Measurements from ENCODE around the gene TMOD3. TPM values are rescaled to one million over a fixed set of nuclear protein-coding genes. Genes with fewer than 3 reads are reported as not detected.

TMOD3 gene
- total and polyA plus RNA-seq, 2 of the 4 experiments (the other 2 are of a cell fraction), result 10.7 to 22.0 TPM

GRCh38 chr15:51863131-51863530, 33.7 kb downstream of the TMOD3 start:
- Histone ChIP-seq H3K23ac (ENCODE audit: low read depth, low read length) (no peak overlapping the region), H3K27ac (ENCODE audit: insufficient read depth, low read length) (no peak overlapping the region), H2AFZ (replicated peaks; ENCODE audit: low read length, poor library complexity) (no peak overlapping the region), H2BK120ac (ENCODE audit: low read depth, low read length) (no peak overlapping the region), H3K79me1 (ENCODE audit: low read depth in 1 of 2, low read length in 2 of 2) (peaks cover 69 to 89% of the 10 kb centered on the region in 2 experiments), H3K18ac (ENCODE audit: low read depth, low read length) (no peak overlapping the region), H3K27me3 (ENCODE audit: control insufficient read depth, insufficient read depth, low read length) (no peaks in the 10 kb centered on the region), H3K56ac (ENCODE audit: extremely low read depth, insufficient read depth, low read length) (no peak overlapping the region), H2AK5ac (ENCODE audit: low read depth, low read length) (no peak overlapping the region), H3K36me3 (ENCODE audit: control insufficient read depth, insufficient read depth, low read length) (peaks cover 9% of the 10 kb centered on the region), H2BK5ac (ENCODE audit: low read depth, low read length, poor library complexity, severe bottlenecking) (no peak overlapping the region), H3K14ac (replicated peaks; ENCODE audit: low read depth, low read length) (no peak overlapping the region), H4K8ac (ENCODE audit: low read depth in 2 of 2, low read length in 2 of 2) (no peak overlapping the region), H2AK9ac (replicated peaks; ENCODE audit: low read depth, low read length, poor library complexity) (no peak overlapping the region), H3K4me2 (ENCODE audit: low read depth, low read length) (no peak overlapping the region), H4K91ac (ENCODE audit: insufficient read depth, low read depth, low read length) (no peak overlapping the region), H4K5ac (ENCODE audit: low read depth, low read length) (no peak overlapping the region), H3K4me1 (ENCODE audit: control insufficient read depth, insufficient read depth, low read length) (peaks cover 9% of the 10 kb centered on the region), H4K20me1 (ENCODE audit: insufficient read depth, low read length) (peaks cover 29% of the 10 kb centered on the region; the same call in 1 of the 2 replicates), H3K9ac (ENCODE audit: low read depth, low read length) (no peak overlapping the region), H2BK20ac (ENCODE audit: low read depth, low read length) (no peak overlapping the region), H2BK15ac (ENCODE audit: low read depth, low read length) (no peak overlapping the region), H3K9me3 (ENCODE audit: control insufficient read depth, insufficient read depth, low read length) (no peaks in the 10 kb centered on the region), H3K9me1 (ENCODE audit: insufficient read depth, low read length) (peaks cover 11% of the 10 kb centered on the region), H3K4ac (ENCODE audit: low read depth, low read length) (no peak overlapping the region), H3K4me3 (ENCODE audit: insufficient read depth, low read depth, low read length) (no peak overlapping the region)
- TF ChIP-seq CHD1 (IDR thresholded peaks at IDR 0.05; ENCODE audit: low read depth, low read length), result no peak
- no peak for TF ChIP-seq RFX5 (IDR thresholded peaks at IDR 0.05; ENCODE audit: low read depth, low read length)
- TF ChIP-seq RAD21 (IDR thresholded peaks at IDR 0.05; ENCODE audit: low read length), result no peak
- TF ChIP-seq RCOR1 (IDR thresholded peaks at IDR 0.05; ENCODE audit: insufficient replicate concordance, low read length), result no peak
- TF ChIP-seq CTCF (conservative IDR thresholded peaks at IDR 0.05; ENCODE audit: low read depth, low read length), result no peak
- no peak for TF ChIP-seq SMC3 (IDR thresholded peaks at IDR 0.05; ENCODE audit: low read depth, low read length)
- no peak for TF ChIP-seq MXI1 (IDR thresholded peaks at IDR 0.05; ENCODE audit: borderline replicate concordance, low read depth, low read length)
- TF ChIP-seq ELK1 (IDR thresholded peaks at IDR 0.05; ENCODE audit: borderline replicate concordance, low read depth, low read length), result no peak
- TF ChIP-seq FOS (IDR thresholded peaks at IDR 0.05; ENCODE audit: low read depth, low read length), result no peak
- no peak for TF ChIP-seq BHLHE40 (IDR thresholded peaks at IDR 0.05; ENCODE audit: low read depth, low read length)
- TF ChIP-seq MAZ (IDR thresholded peaks at IDR 0.05; ENCODE audit: borderline replicate concordance, low read depth, low read length), result no peak
- no peak for TF ChIP-seq POLR2A (IDR thresholded peaks at IDR 0.05; ENCODE audit: low read depth, low read length)
- no peak for TF ChIP-seq NFE2L2 (IDR thresholded peaks at IDR 0.05; ENCODE audit: low read depth, low read length)
- no peak for TF ChIP-seq MAFK (IDR thresholded peaks at IDR 0.05; ENCODE audit: low read depth, low read length)
- TF ChIP-seq USF2 (IDR thresholded peaks at IDR 0.05; ENCODE audit: low read depth, low read length), result no peak
- TF ChIP-seq CEBPB (IDR thresholded peaks at IDR 0.05; ENCODE audit: low read depth, low read length), result no peak
- dilution Hi-C loops (cut with HindIII; ENCODE audit: low sequenced_read_pairs, unreplicated experiment), result no loop called here
- ChIA-PET CTCF (no interaction called here), POLR2A (ENCODE audit: unreplicated experiment) (no interaction called here)
- WGBS, 2 experiments (ENCODE audit: extremely low coverage in 2 of 2, insufficient read length in 1 of 2), result no CpG with 5 or more reads among the region's 2 CpGs
- no peak for ATAC-seq (ENCODE audit: low read depth)
- in situ Hi-C loops (cut with MboI; ENCODE audit: low sequenced_read_pairs), result no loop called here
- DNase-seq, result no peak
- BruUV-seq (replicated peaks), result no TSS peak
- intact Hi-C loops (cut with micrococcal nuclease), result no loop called here

All from IMR-90 (cell line).